Measurements from ENCODE around the gene TRAPPC5. TPM values are rescaled to one million over a fixed set of nuclear protein-coding genes. Genes with fewer than 3 reads are reported as not detected.

Gene TRAPPC5
- total RNA-seq, 1 experiment from 2014 or later, result 124 TPM

DNA sequence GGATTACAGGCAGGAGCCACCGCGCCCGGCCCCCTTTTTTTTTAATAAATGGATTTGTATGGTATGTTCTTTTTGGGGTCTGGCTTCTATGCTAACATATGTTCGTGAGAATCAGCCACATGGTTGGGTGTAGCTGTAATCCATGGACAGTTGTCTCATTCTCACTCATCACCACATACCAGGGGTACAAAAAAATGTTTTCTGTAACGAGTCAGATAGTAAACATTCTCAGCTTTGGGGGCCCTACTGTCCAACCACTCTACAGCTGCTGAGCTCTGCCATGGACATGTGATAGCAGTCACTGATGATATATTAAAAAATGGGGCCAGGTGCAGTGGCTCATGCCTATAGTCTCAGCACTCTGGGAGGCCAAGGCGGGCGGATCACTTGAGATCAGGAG, 16.9 kb upstream of the TRAPPC5 start:
- peaks cover 44% of the 10 kb centered on the region for H3K27me3 Mint-ChIP-seq (ENCODE audit: low read depth)
- ChIA-PET POLR2A (no interaction called here), CTCF (interaction anchor here (1.0 to 2.4 kb wide), 3 partner anchors 17 to 95 kb away, joined by 3 to 8 read pairs (median 4); partner anchors contain the start of gene TRAPPC5)

GRCh38 chr19:7665076-7665475, 15.6 kb upstream of the TRAPPC5 start:
- H3K4me1 Mint-ChIP-seq, result peaks cover 5% of the 10 kb centered on the region
- H3K27me3 Mint-ChIP-seq (ENCODE audit: low read depth), result peaks cover 49% of the 10 kb centered on the region
- no peaks in the 10 kb centered on the region for H3K9me3 Mint-ChIP-seq
- DNase-seq (ENCODE audit: low spot score) (no peak), ATAC-seq (no peak)
- H3K36me3 Mint-ChIP-seq, result no peaks in the 10 kb centered on the region
- no peak overlapping the region for H3K4me3 Mint-ChIP-seq
- ChIA-PET CTCF (interaction anchor here (1.8 to 2.4 kb wide), 2 partner anchors 16 to 24 kb away, joined by 4 to 8 read pairs; partner anchors contain the start of gene TRAPPC5), POLR2A (no interaction called here)
- no peak overlapping the region for H3K27ac Mint-ChIP-seq
- TF ChIP-seq SMAD3 (CRISPR knock-in tag; IDR thresholded peaks at IDR 0.05; ENCODE audit: borderline replicate concordance), result no peak
- TF ChIP-seq ZNF671 (CRISPR knock-in tag; IDR thresholded peaks at IDR 0.05), result no peak
- TF ChIP-seq GABPB1 (CRISPR knock-in tag; IDR thresholded peaks at IDR 0.05), result no peak
- TF ChIP-seq, protein P1, sequence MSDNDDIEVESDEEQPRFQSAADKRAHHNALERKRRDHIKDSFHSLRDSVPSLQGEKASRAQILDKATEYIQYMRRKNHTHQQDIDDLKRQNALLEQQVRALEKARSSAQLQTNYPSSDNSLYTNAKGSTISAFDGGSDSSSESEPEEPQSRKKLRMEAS (CRISPR knock-in tag; IDR thresholded peaks at IDR 0.05), result no peak
- TF ChIP-seq, protein P2, sequence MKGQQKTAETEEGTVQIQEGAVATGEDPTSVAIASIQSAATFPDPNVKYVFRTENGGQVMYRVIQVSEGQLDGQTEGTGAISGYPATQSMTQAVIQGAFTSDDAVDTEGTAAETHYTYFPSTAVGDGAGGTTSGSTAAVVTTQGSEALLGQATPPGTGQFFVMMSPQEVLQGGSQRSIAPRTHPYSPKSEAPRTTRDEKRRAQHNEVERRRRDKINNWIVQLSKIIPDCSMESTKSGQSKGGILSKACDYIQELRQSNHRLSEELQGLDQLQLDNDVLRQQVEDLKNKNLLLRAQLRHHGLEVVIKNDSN (CRISPR knock-in tag; IDR thresholded peaks at IDR 0.05), result no peak
- TF ChIP-seq ZNF281 (CRISPR knock-in tag; IDR thresholded peaks at IDR 0.05), result no peak

More for the DNA sequence above, 16.9 kb upstream of the TRAPPC5 start:
- Mint-ChIP-seq H3K4me1 (no peaks in the 10 kb centered on the region), H3K9me3 (no peaks in the 10 kb centered on the region), H3K36me3 (no peaks in the 10 kb centered on the region), H3K4me3 (no peak overlapping the region), H3K27ac (no peak overlapping the region)
- DNase-seq (ENCODE audit: low spot score) (no peak), ATAC-seq (no peak)
- TF ChIP-seq ZNF416 (CRISPR knock-in tag; IDR thresholded peaks at IDR 0.05) (no peak), ZNF317 (CRISPR knock-in tag; IDR thresholded peaks at IDR 0.05; ENCODE audit: borderline replicate concordance, low read depth) (no peak), TEAD4 (CRISPR knock-in tag; IDR thresholded peaks at IDR 0.05) (no peak), TCF7 (CRISPR knock-in tag; IDR thresholded peaks at IDR 0.05; ENCODE audit: low read depth) (no peak), ZNF121 (CRISPR knock-in tag; IDR thresholded peaks at IDR 0.05) (no peak), ZBTB43 (CRISPR knock-in tag; IDR thresholded peaks at IDR 0.05) (no peak), ZNF423 (CRISPR knock-in tag; IDR thresholded peaks at IDR 0.05) (no peak), ATF2 (CRISPR knock-in tag; IDR thresholded peaks at IDR 0.05; ENCODE audit: borderline replicate concordance, low read depth) (no peak), CTCF (IDR thresholded peaks at IDR 0.05) (no peak), E2F1 (CRISPR knock-in tag; IDR thresholded peaks at IDR 0.05) (no peak), CREB1 (CRISPR knock-in tag; IDR thresholded peaks at IDR 0.05) (no peak), ATF1 (CRISPR knock-in tag; IDR thresholded peaks at IDR 0.05) (no peak)
- TF ChIP-seq, protein P3, sequence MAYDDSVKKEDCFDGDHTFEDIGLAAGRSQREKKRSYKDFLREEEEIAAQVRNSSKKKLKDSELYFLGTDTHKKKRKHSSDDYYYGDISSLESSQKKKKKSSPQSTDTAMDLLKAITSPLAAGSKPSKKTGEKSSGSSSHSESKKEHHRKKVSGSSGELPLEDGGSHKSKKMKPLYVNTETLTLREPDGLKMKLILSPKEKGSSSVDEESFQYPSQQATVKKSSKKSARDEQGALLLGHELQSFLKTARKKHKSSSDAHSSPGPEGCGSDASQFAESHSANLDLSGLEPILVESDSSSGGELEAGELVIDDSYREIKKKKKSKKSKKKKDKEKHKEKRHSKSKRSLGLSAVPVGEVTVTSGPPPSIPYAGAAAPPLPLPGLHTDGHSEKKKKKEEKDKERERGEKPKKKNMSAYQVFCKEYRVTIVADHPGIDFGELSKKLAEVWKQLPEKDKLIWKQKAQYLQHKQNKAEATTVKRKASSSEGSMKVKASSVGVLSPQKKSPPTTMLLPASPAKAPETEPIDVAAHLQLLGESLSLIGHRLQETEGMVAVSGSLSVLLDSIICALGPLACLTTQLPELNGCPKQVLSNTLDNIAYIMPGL (CRISPR knock-in tag; IDR thresholded peaks at IDR 0.05), result no peak
